GM19035 (cell line): ENCODE measurements around the gene TRIM64C.
"Not testable (repeated sequence)": the region's sequence is repeated elsewhere in the genome, so short reads cannot be mapped to it uniquely, and the experiment has no call there.

Experiments
- ATAC-seq: cut with Tn5 transposase; IDR thresholded peaks from one replicate; pipeline ENCODE4 v1.9.1; 2021; ENCODE audit not compliant: unreplicated experiment

TRIM64C gene

GRCh38 chr11:49059012-49059411 lies at the start of gene TRIM64C:
TSS of gene TRIM64C (minus strand) at chr11:49059112. CDS start at chr11:49059112, 0 bp downstream.
- not testable (repeated sequence) for ATAC-seq

- not testable (repeated sequence) for ATAC-seq
Measured at GRCh38 chr11:49102356-49102755, 43.4 kb upstream of the TRIM64C start.

- ATAC-seq = not testable (repeated sequence)
Measured at GRCh38 chr11:49069897-49070296, 11.0 kb upstream of the TRIM64C start.

GRCh38 chr11:49049821-49050220 lies 9.1 kb downstream of the TRIM64C start:
- not testable (repeated sequence) for ATAC-seq

GRCh38 chr11:49048229-49048628 lies 10.7 kb downstream of the TRIM64C start:
- ATAC-seq = not testable (repeated sequence)

- not testable (repeated sequence) for ATAC-seq
Measured at GRCh38 chr11:49028523-49028922, 30.4 kb downstream of the TRIM64C start, which contains the start of gene TRIM49B. TSS of gene TRIM49B (plus strand) at chr11:49028823. CDS start at chr11:49031600, 2,777 bp downstream.
